ENCODE results near the gene GPR101. TPM values are rescaled to one million over a fixed set of nuclear protein-coding genes. Genes with fewer than 3 reads are reported as not detected.

GPR101 gene
- total and polyA plus RNA-seq, 10 of the 15 experiments (the other 5 are each of a cell fraction or from before 2014, with no cell fraction given), result not detected

GRCh38 chrX:137044893-137045292, 11.1 kb upstream of the GPR101 start:
- H3K27me3 ChIP-seq (replicated peaks in 1 of 2; ENCODE audit: control insufficient read depth in 2 of 2, insufficient read depth in 2 of 2, low read length in 1 of 2), result no peaks in the 10 kb centered on the region
- H3K4me2 ChIP-seq (ENCODE audit: control insufficient read depth, insufficient read depth), result no peak overlapping the region
- CTCF ChIA-PET, result no interaction called here
- BruUV-seq (replicated peaks), result no TSS peak
- no peaks in the 10 kb centered on the region for H4K20me1 ChIP-seq (ENCODE audit: control insufficient read depth, insufficient read depth)
- no peaks in the 10 kb centered on the region for H3K9me3 ChIP-seq (replicated peaks; ENCODE audit: control insufficient read depth, insufficient read depth, low read length)
- SMC1A ChIA-PET (ENCODE audit: uncharacterized antibody, unreplicated experiment), result interaction anchor here (1.4 kb wide), 1 partner anchor 21 kb away, joined by 3 read pairs; no protein-coding TSS in a partner anchor
- no peak overlapping the region for H3K9ac ChIP-seq (ENCODE audit: control insufficient read depth, insufficient read depth, low read length)
- DNase-seq (ENCODE audit: low read depth, low spot score) (no peak), ATAC-seq (no peak), FAIRE-seq (no peak)
- POLR2A ChIA-PET, result no interaction called here
- no peak overlapping the region for H3K27ac ChIP-seq (ENCODE audit: control insufficient read depth, insufficient read depth)
- WGBS (ENCODE audit: insufficient coverage, insufficient replicate concordance, low lambda C conversion rate, missing lambda C conversion rate), result 28% methylated on average over 4 of the region's 4 CpGs
- intact Hi-C loops (cut with micrococcal nuclease; ENCODE audit: unreplicated experiment), result no loop called here
- no peak overlapping the region for H2AFZ ChIP-seq (ENCODE audit: control insufficient read depth, low read depth, low read length)
- H3K4me1 ChIP-seq (ENCODE audit: control insufficient read depth, insufficient read depth, low read length), result no peaks in the 10 kb centered on the region
- H3K79me2 ChIP-seq (ENCODE audit: control insufficient read depth, insufficient read depth, low read length), result no peaks in the 10 kb centered on the region
- TF ChIP-seq TBL1XR1 (IDR thresholded peaks at IDR 0.05; ENCODE audit: low read depth, low read length) (no peak), ZBTB40 (IDR thresholded peaks at IDR 0.05; ENCODE audit: borderline replicate concordance) (no peak), HDAC2 (IDR thresholded peaks at IDR 0.05) (no peak), POU2F2 (IDR thresholded peaks at IDR 0.05; ENCODE audit: borderline replicate concordance, low read depth, low read length) (no peak), CHD2 (IDR thresholded peaks at IDR 0.05; ENCODE audit: borderline replicate concordance, low read depth, low read length) (no peak), CBFB (IDR thresholded peaks at IDR 0.05; ENCODE audit: low read depth) (no peak), LARP7 (IDR thresholded peaks at IDR 0.05) (no peak), USF1 (IDR thresholded peaks at IDR 0.05; ENCODE audit: borderline replicate concordance, extremely low read length, insufficient read depth, low read depth, low read length) (no peak), POLR2AphosphoS2 (IDR thresholded peaks at IDR 0.05; ENCODE audit: low read depth, low read length) (no peak), NBN (IDR thresholded peaks at IDR 0.05) (no peak), STAT1 (conservative IDR thresholded peaks at IDR 0.05) (no peak), ZZZ3 (IDR thresholded peaks at IDR 0.05; ENCODE audit: control insufficient read depth, insufficient read length, low read depth) (no peak), ZNF24 (IDR thresholded peaks at IDR 0.05) (no peak), RAD21 (IDR thresholded peaks at IDR 0.05; ENCODE audit: insufficient read depth, low read depth, low read length) (no peak), CBX5 (IDR thresholded peaks at IDR 0.05; ENCODE audit: low read depth) (no peak), CHD1 (IDR thresholded peaks at IDR 0.05; ENCODE audit: low read depth, low read length) (no peak)
- no peak overlapping the region for H3K4me3 ChIP-seq
- in situ Hi-C loops (cut with MboI), result no loop called here
- no peaks in the 10 kb centered on the region for H3K36me3 ChIP-seq (ENCODE audit: control insufficient read depth in 2 of 2, insufficient read depth in 2 of 2, low read length in 1 of 2)
- RAD21 ChIA-PET (ENCODE audit: unreplicated experiment), result no interaction called here

Measured in GM12878 (cell line).